LNCAP (cell line): ENCODE data around the gene WDR20.

Experiments used
- CTCF ChIP-seq: fragments of 450-650 bp; IDR thresholded peaks from 2 replicates; pipeline ENCODE4 v1.5.1; 2017; ENCODE audit warnings: mild to moderate bottlenecking

WDR20 gene

DNA sequence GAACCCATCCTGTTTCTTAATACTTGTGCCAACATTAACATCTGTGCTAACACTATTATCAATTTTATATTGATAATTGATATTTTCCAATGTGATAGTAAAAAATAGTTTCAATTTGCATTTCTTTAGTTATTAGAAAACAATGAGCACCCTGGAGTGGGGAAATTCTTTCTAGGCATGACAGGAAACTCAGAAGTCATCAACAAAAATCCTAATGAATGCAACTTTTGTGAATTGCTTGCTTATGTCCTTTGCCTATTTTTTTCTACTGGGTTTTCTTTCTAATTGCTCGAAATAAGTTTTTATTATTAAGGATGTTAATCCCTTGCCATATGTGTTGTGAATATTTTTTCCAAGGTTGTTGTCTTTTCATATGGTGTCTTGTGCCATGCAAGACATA, 18.1 kb upstream of the WDR20 start:
- TF ChIP-seq CTCF, result no peak

DNA sequence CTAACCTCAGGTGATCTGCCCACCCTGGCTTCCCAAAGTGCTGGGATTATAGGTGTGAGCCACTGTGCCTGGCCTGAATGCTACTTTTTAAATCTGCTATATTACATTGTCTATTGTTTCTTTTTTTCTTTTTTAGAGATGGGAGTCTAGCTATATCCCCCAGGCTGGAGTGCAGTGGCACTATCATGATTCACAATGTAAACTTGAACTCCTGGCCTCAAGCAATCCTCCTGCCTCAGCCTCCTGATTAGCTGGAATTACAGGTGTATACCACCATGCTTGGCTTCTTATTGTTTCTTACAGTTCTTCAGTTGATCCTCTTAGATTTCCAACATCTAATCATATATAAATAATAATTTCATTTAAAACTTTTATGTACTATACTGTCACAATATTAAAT, 15.3 kb upstream of the WDR20 start:
- TF ChIP-seq CTCF, result no peak

- TF ChIP-seq CTCF, result no peak
Measured at GRCh38 chr14:102125546-102125945, 14.2 kb upstream of the WDR20 start.

DNA sequence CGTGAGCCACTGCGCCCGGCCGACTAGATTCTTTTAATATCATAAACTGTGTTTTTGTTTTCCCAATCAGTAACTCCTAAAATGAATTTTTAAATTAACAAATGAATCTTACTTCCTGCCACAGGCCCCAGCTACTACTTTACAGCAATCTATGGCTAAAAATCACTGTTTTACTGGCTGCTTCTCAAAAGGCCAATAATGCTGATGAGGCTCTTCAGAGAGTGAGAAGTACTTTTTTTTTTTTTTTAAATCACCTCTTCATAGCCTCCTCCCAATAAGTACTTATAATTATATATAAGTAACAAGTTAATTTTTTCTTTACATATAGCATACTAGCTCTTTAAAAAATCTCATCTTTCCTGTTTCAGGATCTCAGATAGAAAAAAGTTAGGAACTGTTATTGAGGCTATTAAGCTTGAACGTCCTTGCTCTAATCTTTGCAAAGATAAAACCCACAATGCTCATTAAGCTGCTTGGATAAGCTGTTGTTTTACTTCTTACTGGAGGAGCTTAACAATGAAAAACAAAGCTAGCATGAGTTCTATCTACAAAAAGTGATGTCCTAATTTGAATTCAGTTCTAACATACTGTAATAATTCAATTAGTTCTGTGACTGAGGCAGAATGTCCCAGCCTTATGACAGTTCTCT, 12.8 kb upstream of the WDR20 start:
- no peak for TF ChIP-seq CTCF

GRCh38 chr14:102131741-102132140, 8.0 kb upstream of the WDR20 start:
- TF ChIP-seq CTCF, result no peak

DNA sequence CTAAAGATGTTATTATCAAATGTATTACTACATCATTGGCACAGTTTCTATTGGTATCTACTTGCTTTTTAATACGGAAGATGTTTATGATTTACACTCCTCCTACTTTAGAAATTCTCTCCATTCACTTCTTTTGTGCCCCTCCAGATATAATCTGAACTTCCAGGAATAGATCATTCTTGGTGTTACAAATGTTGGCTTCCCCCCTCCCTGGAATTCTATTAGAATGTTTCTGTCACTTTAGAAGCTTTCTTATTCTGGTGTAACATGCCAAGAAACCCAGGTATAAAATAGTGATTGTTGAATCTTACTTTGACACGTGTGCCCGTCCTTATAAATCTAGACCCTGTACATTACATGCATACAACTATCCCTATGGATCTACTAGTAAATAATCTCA, 1.2 kb upstream of the WDR20 start:
- TF ChIP-seq CTCF, result no peak

GRCh38 chr14:102138961-102139285, 774 bp upstream of the WDR20 start:
- no peak for TF ChIP-seq CTCF
